Measurements from ENCODE around the gene BACH2.
"Not testable (repeated sequence)": the region's sequence is repeated elsewhere in the genome, so short reads cannot be mapped to it uniquely, and the experiment has no call there.

Gene BACH2

DNA sequence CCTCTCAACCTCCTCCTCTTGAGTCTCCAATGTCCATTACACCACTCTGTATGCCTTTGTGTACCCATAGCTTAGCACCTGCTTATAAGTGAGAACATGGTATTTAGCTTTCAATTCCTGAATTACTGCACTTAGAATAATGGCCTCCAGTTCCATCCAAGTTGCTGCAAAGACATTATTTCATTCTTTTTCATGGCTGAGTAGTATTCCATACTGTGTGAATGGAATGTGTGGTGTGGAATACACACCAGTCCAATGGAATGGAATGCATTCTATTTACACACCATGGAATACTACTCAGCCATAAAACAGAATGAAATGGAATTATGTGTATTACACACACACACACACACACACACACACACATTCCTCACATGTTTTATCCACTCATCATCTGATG is 116.1 kb downstream of the BACH2 start:
- DNase-seq: no peak

DNA sequence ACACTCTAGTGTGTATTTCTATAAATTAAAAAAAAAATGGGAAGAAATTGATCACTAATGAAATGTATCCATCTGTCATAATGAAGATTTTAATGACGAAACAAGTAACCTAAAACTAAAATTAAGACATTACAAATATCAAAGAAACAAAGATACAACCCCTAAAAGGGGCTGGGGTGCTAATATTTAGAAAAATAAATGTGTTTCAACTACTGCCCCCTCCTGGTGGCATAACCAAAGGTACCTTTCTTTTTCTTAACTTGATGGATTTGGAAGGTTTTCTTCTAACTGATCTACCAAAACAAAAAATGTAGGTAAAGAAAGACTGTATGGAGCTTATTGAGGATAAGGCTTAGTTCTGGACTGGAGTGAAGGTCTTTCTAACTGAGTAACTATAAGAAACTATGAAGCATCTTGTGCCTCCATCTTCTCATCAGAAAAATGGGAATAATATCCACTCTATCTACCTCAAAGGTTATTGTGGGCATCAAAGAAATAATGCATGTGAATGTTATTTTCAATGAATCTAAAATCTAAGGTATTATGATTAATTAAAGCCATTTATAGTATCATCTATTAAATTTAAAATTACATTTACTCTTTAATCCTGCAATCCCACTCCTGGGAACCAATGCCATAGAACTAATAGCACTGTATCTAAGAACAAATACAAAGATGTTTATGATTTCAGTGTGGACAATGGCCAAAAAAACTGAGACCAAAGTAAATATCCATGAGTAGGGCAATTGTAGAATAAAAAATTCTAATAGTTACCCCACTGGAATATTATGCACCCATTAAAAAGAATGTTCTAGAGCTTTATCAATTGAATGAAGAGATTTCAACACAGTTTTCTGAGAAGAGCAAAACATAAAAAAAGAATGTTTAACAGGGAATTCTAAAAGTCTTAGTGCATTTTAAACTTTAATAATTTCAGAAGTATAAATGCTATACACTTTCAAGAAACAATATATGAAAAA is 117.2 kb downstream of the BACH2 start:
- DNase-seq: peak in 3 of 6 experiments; percentile 21 to 50 (median 44)

DNA sequence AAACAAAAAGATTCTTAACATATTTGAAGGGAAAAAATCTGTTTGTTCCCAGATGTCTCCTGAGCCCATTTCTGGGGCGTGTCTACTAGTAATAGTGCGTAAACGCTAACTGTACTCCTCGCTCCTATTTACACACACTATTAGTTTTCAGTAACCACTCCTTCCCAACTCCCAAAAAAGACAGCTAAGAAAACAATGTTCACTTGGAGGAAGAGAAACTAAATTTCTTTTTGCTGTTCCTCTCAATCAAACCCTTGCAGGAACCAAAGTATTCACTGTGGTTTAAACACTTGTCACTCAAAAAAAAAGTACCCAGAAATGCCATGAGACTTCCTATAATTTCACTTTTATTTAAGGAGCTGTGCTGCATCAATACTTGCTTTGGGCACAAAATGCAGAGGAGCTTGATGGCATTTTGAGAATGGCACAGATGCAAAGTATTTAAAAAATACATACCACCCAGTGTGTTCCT is 118.2 kb downstream of the BACH2 start:
- DNase-seq: no peak

DNA sequence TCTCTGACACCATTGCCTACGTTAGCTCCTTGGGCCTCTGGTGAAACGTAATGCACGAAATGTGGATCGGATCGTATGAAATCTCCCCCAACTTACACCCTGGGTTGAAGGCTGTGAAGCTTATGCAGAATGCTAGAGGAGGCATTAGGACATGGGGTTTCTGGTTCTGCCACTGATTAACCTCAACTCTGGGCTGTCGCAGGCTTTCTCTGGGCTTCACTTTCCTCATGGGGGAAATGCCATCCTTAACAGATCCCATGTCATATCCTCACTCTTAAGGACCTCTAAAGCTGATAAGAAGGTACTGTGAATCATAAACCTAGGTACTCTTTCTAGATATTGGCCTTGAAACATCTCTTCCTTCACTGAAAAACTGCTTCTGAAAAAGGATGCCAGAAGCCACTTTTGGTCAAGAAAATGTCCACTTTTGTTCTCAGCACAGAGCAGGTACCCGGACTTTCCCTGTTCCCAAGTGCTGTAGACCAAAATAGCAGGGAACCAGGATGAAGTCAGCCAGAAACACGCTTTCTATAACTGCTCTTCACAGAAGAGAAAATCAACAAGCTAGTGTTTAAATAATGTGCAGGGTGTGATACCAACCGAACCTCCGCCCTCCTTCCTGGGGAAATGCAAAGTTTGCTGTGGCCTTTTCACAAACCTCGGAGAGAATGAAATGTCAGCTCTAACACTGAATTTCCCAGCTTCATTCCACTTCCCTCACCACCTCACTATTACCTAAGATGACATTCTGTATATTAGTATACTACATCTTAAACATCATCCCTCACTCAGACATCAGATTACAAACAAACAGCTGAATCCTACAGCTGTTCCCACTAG is 118.9 kb downstream of the BACH2 start:
- DNase-seq: no peak

DNA sequence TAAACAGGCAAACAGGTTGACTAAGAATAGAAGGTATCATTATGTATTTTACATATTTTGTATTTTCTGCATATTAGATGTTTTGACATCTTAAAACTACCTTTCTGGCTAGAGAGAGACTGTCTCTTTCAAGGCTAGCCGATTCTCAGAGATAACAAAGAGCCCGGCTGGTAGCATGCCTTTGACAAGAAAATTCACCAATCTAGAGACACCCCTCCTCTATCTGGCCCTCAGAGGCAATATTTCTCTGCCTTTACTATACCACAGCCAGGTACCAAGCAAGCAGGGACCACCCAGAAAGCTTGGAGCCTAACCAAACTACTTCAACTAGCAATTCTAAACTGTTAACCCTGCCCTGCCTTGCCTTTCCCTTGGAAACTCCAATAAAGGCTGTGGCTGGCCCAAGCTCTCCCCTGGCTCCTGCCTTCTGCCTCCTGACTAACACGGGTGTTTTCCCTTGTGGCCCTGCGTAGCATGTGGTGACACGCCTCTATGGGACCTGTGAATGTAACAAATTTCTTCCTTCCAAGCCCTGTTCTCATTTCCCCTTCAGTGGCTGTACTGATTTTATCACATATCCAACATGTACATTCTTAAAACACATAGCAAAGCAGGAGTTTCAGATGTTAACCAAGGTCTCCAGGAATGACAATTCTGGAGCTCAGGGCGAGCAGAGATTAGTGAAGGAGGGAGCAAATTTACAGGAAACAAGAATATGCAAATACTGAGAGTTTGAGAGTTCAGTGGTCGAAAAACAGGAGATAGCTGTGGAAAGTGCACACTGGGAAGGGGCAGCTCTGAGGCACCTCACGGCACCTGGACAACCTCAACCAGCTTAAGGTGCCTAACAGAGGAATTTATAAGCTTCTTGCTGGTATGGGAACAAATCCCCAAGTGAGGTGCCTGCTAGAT is 120.8 kb downstream of the BACH2 start:
- DNase-seq: peak in 3 of 6 experiments; percentile 28 to 44 (median 34)

DNA sequence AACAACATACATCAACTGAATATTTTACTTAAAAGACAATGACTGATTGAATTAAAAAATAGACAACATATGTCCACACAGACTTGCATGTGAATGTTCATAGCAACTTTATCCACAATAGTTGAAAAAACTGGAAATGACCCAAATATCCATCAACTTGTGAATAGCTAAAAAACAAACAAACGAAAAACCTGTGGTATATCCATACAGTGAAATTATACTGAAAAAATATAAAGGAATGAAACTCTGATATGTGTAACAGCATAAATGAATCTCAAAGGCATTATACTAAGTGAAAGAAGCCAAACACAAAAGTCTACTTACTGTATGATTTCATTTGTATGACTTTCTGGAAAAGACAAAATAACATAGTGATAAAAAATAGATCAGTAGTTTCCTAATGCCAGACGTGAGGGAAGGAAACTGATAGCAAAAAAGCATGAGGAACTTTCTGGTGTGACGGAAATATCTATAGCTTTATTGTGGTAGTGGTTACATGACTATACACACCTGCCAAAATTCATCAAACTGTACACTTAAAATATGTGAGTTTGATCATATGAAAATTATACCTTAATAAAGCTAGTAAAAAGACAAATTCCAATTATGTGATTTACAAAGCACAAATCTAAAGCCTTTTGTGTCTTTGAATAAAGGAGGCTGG is 123.2 kb downstream of the BACH2 start:
- DNase-seq: peak in 2 of 6 experiments; percentile 41 to 51

DNA sequence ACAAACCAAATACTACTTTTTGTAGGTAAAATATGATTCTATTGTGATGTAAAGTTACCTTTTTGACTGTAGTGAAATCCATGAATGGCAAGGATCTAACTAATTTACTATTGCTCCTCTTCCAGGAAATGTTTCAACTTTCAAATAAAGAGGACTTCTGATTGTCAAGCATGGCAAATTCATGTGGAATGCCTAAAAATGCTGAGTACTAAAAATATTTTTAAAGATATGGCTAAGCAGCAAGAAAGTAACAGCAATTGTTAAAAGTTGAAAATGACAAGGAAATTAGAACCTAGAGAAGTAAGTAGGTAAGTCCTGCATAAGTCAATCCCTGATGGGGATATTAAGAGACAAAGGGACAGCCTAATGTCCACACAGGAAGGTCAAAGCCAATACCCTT is 126.0 kb downstream of the BACH2 start:
- DNase-seq: no peak

DNA sequence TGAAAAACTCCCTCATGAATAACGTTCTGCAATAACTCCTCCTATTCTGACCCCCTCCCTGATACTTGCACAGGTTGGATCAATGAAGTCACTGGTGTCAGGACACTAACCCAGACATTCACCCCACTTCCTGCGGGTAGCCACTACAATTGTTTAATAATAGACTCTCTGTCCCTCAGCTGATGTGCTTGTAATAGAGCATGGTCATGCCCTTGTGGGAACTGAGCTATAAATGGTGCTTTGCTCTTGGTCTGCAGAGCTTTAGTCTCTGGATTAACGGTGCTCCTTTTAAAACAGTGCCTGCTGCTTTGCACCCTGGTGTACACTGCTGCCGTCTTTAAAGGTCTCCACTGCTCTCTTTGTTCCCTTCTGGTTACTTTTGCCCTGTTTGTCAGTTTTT is 127.3 kb downstream of the BACH2 start:
- DNase-seq: no peak

DNA sequence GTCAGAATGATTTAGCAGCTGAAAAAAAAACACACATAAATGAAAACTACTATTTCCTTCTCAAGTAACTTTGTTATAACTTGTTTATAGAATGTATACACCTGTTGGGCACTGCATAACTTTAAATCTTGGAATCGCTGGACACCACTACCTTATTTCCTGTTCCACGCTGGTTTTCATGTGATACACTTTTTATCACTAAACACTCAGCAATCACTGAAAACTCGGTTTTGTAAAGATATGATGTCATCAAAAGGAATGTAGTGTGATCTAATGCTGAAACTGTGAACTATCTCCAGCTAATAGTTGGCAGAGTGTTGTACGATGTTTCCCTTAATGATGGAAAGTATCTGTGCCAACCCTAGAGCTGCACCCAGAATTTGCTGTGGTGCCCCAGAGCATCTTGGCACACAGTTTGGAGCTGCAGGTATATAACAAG is 127.9 kb downstream of the BACH2 start:
- no peak for DNase-seq

DNA sequence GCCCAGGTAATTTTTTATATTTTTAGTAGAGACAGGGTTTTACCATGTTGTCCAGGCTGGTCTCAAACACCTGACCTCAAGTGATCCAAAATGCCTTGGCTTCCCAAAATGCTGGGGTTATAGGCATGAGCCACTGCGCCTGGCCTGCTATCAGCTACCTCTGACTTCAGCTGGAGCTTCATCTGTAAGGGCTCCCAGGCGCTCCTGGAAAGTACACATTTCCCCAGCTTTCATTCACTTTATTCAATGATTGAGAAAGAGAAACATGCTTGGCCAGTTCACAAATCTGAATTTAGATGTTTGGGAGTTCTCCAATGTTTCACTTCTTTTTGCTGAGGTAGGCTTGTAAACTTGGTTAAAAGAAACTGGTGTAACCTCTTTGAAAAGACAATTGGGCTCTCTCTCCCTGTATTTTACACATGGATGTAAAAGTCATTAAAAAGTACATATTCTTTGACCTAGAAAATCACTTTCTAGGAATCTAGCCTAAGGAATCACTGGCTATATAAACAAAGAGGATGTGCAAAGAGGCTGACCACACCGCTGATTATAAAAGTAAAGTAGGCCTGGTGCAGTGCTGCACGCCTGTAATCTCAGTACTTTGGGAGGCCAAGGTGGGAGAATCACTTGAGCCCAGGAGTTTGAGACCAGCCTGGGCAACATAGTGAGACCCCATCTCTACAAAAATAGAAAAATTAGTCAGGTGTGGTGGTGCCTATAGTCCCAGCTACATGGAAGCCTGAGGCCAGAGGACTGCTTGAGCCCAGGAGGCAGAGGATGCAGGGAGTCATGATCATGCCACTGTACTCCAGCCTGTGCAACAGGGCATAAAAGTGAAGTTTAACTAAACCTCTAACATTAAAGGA is 128.9 kb downstream of the BACH2 start:
- DNase-seq: no peak

DNA sequence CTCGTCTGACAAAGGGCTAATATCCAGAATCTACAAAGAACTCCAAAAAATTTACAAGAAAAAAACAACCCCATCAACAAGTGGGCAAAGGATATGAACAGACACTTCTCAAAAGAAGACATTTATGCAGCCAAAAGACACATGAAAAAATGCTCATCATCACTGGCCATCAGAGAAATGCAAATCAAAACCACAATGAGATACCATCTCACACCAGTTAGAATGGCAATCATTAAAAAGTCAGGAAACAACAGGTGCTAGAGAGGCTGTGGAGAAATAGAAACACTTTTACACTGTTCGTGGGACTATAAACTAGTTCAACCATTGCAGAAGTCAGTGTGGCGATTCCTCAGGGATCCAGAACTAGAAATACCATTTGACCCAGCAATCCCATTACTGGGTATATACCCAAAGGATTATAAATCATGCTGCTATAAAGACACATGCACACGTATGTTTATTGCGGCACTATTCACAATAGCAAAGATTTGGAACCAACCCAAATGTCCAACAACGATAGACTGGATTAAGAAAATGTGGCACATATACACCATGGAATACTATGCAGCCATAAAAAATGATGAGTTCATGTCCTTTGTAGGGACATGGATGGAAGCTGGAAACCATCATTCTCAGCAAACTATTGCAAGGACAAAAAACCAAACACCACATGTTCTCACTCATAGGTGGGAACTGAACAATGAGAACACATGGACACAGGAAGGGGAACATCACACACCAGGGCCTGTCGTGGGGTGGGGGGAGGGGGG is 130.3 kb downstream of the BACH2 start:
- DNase-seq: not testable (repeated sequence)

DNA sequence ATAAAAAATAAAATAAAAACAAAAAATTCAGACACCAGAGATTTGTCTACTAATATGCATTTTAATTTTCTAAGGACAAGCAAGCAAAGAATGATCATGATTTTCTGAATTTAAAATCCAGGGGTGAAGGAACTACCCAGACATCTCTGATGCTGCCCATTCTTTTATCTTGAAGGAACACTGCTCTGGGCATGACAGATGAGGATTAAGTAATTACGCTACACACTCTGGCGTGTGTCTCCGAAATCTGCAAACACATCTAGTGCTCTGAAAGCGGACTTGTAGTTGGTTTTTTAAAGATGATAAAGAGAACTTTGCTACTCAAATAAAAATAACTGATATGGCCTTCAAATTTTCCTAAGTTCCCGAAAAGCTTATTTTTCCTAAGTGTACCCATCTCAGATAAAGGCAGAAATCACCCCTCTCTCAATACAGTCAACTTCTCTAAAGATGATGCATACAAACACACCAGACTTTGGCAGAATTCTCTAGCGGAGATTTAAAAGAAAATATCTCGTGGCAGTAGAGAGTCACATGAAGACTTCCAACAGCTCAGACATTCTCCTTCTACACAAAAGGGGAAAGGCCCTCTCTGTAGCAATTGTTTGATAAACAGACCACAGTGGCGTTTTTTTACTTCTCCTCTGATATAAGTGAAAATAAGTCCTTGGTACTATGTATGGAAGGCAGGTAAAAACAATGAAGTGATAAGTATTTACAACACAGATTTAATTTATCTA is 133.8 kb downstream of the BACH2 start:
- peak in 1 of 6 experiments; percentile 14 for DNase-seq

DNA sequence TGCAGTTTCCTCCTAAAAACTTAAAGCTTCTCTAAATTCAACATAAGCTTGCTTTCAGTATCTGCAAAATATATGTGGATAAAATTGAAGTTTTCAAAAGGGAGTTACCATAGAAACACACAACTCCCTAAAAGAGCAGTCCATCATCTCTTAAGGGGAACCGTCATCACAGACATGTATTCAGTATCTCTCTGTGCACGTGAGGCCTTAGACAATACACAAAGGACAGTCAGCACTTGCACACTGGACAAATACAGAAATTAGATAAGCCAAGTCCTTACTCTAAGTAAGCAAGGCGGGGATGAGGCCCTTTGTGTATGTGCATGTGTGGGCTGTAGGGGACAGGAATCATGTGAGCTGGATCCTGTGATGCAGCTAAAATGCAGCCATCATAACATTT is 136.6 kb downstream of the BACH2 start:
- peak in 1 of 6 experiments; percentile 20 for DNase-seq

DNA sequence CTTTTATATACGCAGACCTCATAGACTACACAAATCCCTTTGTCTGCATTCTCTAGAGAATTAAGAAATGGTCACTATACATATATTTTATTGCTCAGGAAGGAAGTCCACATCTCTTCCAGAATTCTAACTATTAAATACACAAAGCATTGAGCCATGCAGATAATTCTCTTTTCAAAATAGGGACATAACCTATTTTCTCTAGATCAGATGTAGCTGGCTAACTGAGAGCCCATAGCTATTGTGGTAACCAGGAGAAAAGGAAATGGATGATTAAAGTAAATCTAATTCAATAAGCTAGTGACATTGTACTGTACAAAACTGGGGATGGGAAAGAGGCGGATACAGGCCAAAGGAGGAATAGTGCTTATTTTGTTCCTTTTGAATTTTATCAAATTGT is 137.2 kb downstream of the BACH2 start:
- no peak for DNase-seq

DNA sequence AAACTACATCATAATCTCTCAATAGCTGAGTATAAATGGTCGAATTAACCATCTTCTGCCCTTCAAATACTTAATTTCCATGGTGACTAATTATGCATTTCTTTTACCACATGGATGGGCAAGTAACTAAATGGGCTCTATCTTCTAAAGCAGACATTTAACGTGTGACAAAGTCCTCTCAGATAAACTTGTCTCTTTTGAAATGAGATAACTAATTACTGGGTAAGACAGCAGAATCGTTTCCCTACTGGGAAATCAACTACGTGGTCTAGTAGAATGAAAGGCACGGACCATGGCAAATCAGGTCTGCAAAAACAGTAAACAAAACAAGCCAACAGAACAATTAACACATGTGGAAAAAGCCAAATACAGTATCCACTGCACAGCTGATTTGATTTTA is 137.7 kb downstream of the BACH2 start:
- no peak for DNase-seq

DNA sequence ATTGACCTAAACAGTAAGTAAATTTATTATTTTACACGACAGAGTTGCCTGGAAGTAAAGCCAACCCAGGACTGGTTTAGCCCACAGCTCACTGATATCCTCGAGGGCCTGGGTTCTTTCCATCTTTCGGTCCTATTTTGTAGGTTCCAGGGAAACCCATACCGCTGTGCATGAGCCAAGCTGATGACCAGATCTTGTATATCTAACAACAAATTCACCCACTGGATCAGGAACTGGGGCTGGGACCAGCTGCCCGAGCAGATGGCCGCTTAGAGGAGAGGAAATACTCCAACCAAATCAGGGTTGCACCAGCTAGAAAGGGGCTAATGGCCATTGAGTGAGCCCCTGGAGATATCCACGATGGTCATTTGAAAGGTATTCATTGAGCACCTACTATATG is 139.2 kb downstream of the BACH2 start:
- no peak for DNase-seq

DNA sequence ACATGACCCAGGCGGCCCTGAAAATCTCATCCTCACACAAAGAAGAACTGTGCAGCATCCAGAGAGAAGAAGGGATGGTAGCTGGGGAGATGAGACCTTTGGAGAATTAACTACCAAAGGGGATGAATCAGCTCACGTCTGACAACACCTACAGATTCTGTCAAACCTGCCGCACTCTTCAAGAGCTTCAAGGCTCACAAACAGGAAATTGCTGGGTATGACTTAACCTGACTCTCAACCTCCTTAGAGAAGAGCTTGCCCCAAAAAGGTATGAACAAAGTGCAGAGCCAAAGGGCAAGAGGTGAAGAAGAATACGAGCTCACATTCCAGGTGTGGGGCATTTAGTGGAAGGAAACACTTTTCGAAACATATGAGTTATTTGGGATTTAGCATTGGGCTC is 139.8 kb downstream of the BACH2 start:
- DNase-seq: peak in 5 of 6 experiments; percentile 16 to 69 (median 51)

DNA sequence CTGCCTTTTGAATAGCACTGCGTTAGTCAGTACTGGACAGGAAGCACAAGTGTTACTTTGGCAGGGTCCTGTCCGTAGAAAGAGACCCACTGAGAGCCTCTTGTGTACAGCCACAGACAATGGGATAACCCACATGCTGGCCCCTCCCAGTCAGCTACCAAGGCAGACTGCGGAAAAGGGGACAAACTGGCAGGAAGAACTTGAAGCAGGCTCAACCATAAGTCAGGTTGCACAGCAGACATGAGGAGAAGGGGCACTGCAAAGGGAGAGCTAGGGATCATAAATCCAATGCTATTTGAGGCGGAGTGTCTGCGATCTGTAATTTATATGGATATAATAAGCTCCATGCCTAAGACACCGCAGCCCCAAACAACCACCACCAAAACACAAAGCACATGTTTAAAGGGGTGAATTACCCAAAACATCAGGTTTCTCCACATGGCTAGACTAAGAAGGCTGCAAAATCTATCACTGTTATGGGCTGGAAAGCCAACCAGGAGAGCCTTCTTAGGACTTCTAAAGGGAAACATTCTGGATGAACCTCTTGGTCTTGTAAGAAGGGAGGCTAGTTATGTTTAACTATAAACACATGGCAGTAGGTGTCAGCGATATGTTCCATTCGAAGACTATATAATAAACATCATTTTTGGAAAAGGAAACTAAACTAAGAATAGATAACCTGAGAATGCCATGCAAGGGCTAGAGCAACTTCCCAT is 141.7 kb downstream of the BACH2 start:
- no peak for DNase-seq
